OCI-LY7 (cell line): Measurements from ENCODE around the gene APH1A. TPM values are rescaled to one million over a fixed set of nuclear protein-coding genes. Genes with fewer than 3 reads are reported as not detected.

Source experiments
- BruUV-seq: library from RNA; stranded (reverse); fragments of 400-500 nt; replicated peaks from 2 replicates; lab custom pipeline; 2021; lab: Mats Ljungman, UMichigan
- CTCF ChIA-PET: fragments of 300-600 bp; sonication (Branson Sonifier 250); formaldehyde crosslinking; loops from one replicate; lab custom pipeline; 2022; ENCODE audit warnings: antibody characterized with exemption; ENCODE audit not compliant: unreplicated experiment; lab: Charles Lee
- POLR2A ChIA-PET: fragments of 300-600 bp; sonication (Branson Sonifier 250); formaldehyde crosslinking; loops from one replicate; lab custom pipeline; 2022; ENCODE audit warnings: antibody characterized with exemption; lab: Charles Lee
- DNase-seq: peaks from one replicate; pipeline ENCODE4 v3.0.0-alpha.2; 2015; ENCODE audit warnings: low spot score
- H2AFZ ChIP-seq: fragments of 200-600 bp; sonication (generic), shearing (Covaris generic); 2 replicates; pipeline ENCODE4 v1.6.1; 2014; ENCODE audit warnings: mild to moderate bottlenecking, antibody characterized with exemption, low read length, moderate library complexity
- H3K27ac ChIP-seq: fragments of 200-600 bp; sonication (generic); 2 replicates; pipeline ENCODE4 v1.5.1; 2014; ENCODE audit warnings: mixed run types, low read depth, mild to moderate bottlenecking, moderate library complexity, low read length, inconsistent platforms; ENCODE audit not compliant: poor library complexity, severe bottlenecking
- H3K36me3 ChIP-seq: fragments of 200-600 bp; sonication (generic); 2 replicates; pipeline ENCODE4 v1.6.1; 2014; ENCODE audit warnings: mild to moderate bottlenecking, antibody characterized with exemption, low read length, moderate library complexity, mixed read lengths; ENCODE audit not compliant: insufficient read depth
- H3K4me1 ChIP-seq: fragments of 200-600 bp; sonication (generic); 2 replicates; pipeline ENCODE4 v1.5.1; 2014; ENCODE audit warnings: mild to moderate bottlenecking, low read length; ENCODE audit not compliant: insufficient read depth, poor library complexity, severe bottlenecking
- H3K4me2 ChIP-seq: fragments of 200-600 bp; sonication (generic); 2 replicates; pipeline ENCODE4 v1.6.1; 2014; ENCODE audit warnings: mild to moderate bottlenecking, low read length
- H3K4me3 ChIP-seq: fragments of 200-600 bp; sonication (generic); 2 replicates; pipeline ENCODE4 v1.5.1; 2014; ENCODE audit warnings: mild to moderate bottlenecking, low read depth, low read length; ENCODE audit not compliant: poor library complexity, severe bottlenecking
- H3K79me2 ChIP-seq: fragments of 200-600 bp; sonication (generic); 2 replicates; pipeline ENCODE4 v1.6.1; 2016; ENCODE audit warnings: low read depth, mild to moderate bottlenecking, low read length, moderate library complexity, mixed read lengths; ENCODE audit not compliant: insufficient read depth
- H3K9me2 ChIP-seq: fragments of 200-600 bp; sonication (generic); 2 replicates; pipeline ENCODE4 v1.6.1; 2016; ENCODE audit warnings: mild to moderate bottlenecking, low read length, mixed read lengths; ENCODE audit not compliant: insufficient read depth
- H3K9me3 ChIP-seq: fragments of 200-600 bp; sonication (generic); 2 replicates; pipeline ENCODE4 v1.6.1; 2014; ENCODE audit warnings: mild to moderate bottlenecking, mixed run types, low read length, mixed read lengths
- H4K20me1 ChIP-seq: fragments of 200-600 bp; sonication (generic); 2 replicates; pipeline ENCODE4 v1.6.1; 2014; ENCODE audit warnings: mild to moderate bottlenecking, antibody characterized with exemption, low read length, moderate library complexity, mixed read lengths; ENCODE audit not compliant: insufficient read depth
- CTCF ChIP-seq: fragments of 200-600 bp; sonication (generic); conservative IDR thresholded peaks from 2 replicates; pipeline ENCODE4 v1.5.1; 2014; ENCODE audit warnings: mild to moderate bottlenecking, antibody characterized with exemption, low read length, moderate library complexity, mixed read lengths
- EZH2phosphoT487 ChIP-seq: fragments of 200-600 bp; sonication (generic); IDR thresholded peaks from 2 replicates; pipeline ENCODE4 v1.6.1; 2018; ENCODE audit warnings: low read depth, borderline replicate concordance, mild to moderate bottlenecking, mixed run types, antibody characterized with exemption, low read length, moderate library complexity, mixed read lengths
- intact Hi-C: fragments of 100-400 bp; cut with micrococcal nuclease; formaldehyde crosslinking; loops from one replicate; pipeline ENCODE4 v1.10.0; 2022; ENCODE audit not compliant: unreplicated experiment
- total RNA-seq, 2 experiments: library from RNA; depleted of rRNA in 1 of 2; stranded (reverse); fragments of >200 nt in 1 of 2; shearing (Covaris generic) in 1 of 2; gene quantifications; 2 replicates each; pipeline ENCODE4 v1.2.3, GENCODE V29; 2014 to 2022

Gene APH1A
- total RNA-seq, 2 experiments from 2014 or later: 113 to 124 TPM

- H2AFZ ChIP-seq: no peak overlapping the region
- intact Hi-C loops: no loop called here
These were observed 13.7 kb upstream of the APH1A start for GRCh38 chr1:150282558-150282958.

GRCh38 chr1:150281758-150282557, 13.1 kb upstream of the APH1A start, which contains the start of gene CIART:
Gene CIART, plus strand, starts transcription at chr1:150282554. Its CDS starts 714 bp downstream, at chr1:150283268.
- Histone ChIP-seq H3K9me3 (no peaks in the 10 kb centered on the region), H3K27ac (no peak within 1 kb of the TSS), H3K36me3 (no peaks in the 10 kb centered on the region), H3K4me3 (no peak within 1 kb of the TSS), H3K4me2 (no peak within 1 kb of the TSS), H3K9me2 (no peaks in the 10 kb centered on the region), H4K20me1 (no peaks in the 10 kb centered on the region), H2AFZ (0 out of 2 replicates have a peak within 1 kb of the TSS, but pooled peaks have one; percentile 56), H3K79me2 (no peaks in the 10 kb centered on the region), H3K4me1 (peaks cover 7% of the 10 kb centered on the region)
- no peak for DNase-seq
- BruUV-seq: no TSS peak
- ChIA-PET POLR2A (interaction anchor here (0.5 to 1.1 kb wide), 3 partner anchors 9 to 78 kb away, joined by 3 read pairs; no protein-coding TSS in a partner anchor), CTCF (interaction anchor here (0.6 to 1.2 kb wide), 3 partner anchors 13 to 334 kb away, joined by 3 to 7 read pairs (median 4); partner anchors contain the start of gene APH1A)
- TF ChIP-seq CTCF: no peak
- TF ChIP-seq EZH2phosphoT487: no peak
- intact Hi-C loops: loop anchor here (1.0 kb wide), 1 partner anchor 27 kb away; no protein-coding TSS in a partner anchor

More at GRCh38 chr1:150282558-150282958, 13.7 kb upstream of the APH1A start:
- H3K9me3 ChIP-seq: no peaks in the 10 kb centered on the region
- no peak overlapping the region for H3K4me3 ChIP-seq
- BruUV-seq: no TSS peak
- no peaks in the 10 kb centered on the region for H3K9me2 ChIP-seq
- peaks cover 7% of the 10 kb centered on the region for H3K4me1 ChIP-seq
- POLR2A ChIA-PET: no interaction called here
- TF ChIP-seq CTCF (no peak), EZH2phosphoT487 (no peak)
- no peaks in the 10 kb centered on the region for H4K20me1 ChIP-seq
- CTCF ChIA-PET: interaction anchor here (0.6 kb wide), 2 partner anchors 14 to 333 kb away, joined by 3 to 7 read pairs; partner anchors contain the start of gene APH1A
- no peaks in the 10 kb centered on the region for H3K79me2 ChIP-seq
- H3K4me2 ChIP-seq: no peak overlapping the region
- no peaks in the 10 kb centered on the region for H3K36me3 ChIP-seq
- no peak for DNase-seq
- no peak overlapping the region for H3K27ac ChIP-seq
